HCT116 (cell line): ENCODE data around the gene RAET1E. TPM values are rescaled to one million over a fixed set of nuclear protein-coding genes. Genes with fewer than 3 reads are reported as not detected.

Experiments
- ATAC-seq: fragments of 200-7000 bp; cut with Tn5 transposase; 2 replicates; pipeline ENCODE4 v1.9.1; 2020; ENCODE audit warnings: mild to moderate bottlenecking, moderate library complexity
- BruUV-seq: library from RNA; stranded (reverse); fragments of 400-500 nt; replicated peaks from 2 replicates; lab custom pipeline; 2021; lab: Mats Ljungman, UMichigan
- CTCF ChIA-PET: fragments of 300-600 bp; sonication (Branson Sonifier 250); formaldehyde crosslinking; loops from one replicate; lab custom pipeline; 2021; ENCODE audit warnings: antibody characterized with exemption; lab: Charles Lee
- POLR2A ChIA-PET: fragments of 300-600, 350-600 bp; sonication (Branson Sonifier 250); formaldehyde crosslinking; loops from one replicate; lab custom pipeline; 2021; ENCODE audit warnings: antibody characterized with exemption; lab: Charles Lee
- RAD21 ChIA-PET, 2 experiments: fragments of 300-600 bp; sonication (Branson Sonifier 250); formaldehyde crosslinking; loops; one replicate each; lab custom pipeline; 2023; ENCODE audit warnings: low total read pairs in 2 of 2; ENCODE audit not compliant: uncharacterized antibody in 2 of 2, unreplicated experiment in 2 of 2, low non-redundant PET in 1 of 2; lab: Charles Lee
- DNase-seq: peaks from one replicate; pipeline ENCODE4 v3.0.0-alpha.2; 2010; ENCODE audit warnings: low read depth, low spot score
- H2AFZ ChIP-seq: fragments of 200-600 bp; shearing (Covaris generic), sonication (generic); 2 replicates; pipeline ENCODE4 v1.6.1; 2017; ENCODE audit warnings: low read depth, mixed run types, mixed read lengths, antibody characterized with exemption, low read length; ENCODE audit not compliant: poor library complexity, severe bottlenecking
- H3K27ac ChIP-seq: 2 replicates; pipeline ENCODE4 v1.5.1; 2012; ENCODE audit warnings: low read depth, low read length
- H3K27me3 ChIP-seq: fragments of 200-600 bp; sonication (generic); 2 replicates; pipeline ENCODE4 v1.6.1; 2016; ENCODE audit warnings: mixed run types, low read length, mixed read lengths; ENCODE audit not compliant: insufficient read depth
- H3K36me3 ChIP-seq, 2 experiments: fragments of 200-500 bp in 1 of 2; fragments of 200-600 bp in 1 of 2; sonication (Bioruptor generic) in 1 of 2; sonication (generic) in 1 of 2; 2 replicates each; pipeline versions ENCODE4 v1.5.1 to v1.6.1; 2014 to 2016; ENCODE audit warnings: low read length in 2 of 2, inconsistent platforms in 1 of 2, mixed read lengths in 1 of 2, mixed run types in 1 of 2; ENCODE audit not compliant: insufficient read depth in 2 of 2, control insufficient read depth in 1 of 2
- H3K4me1 ChIP-seq, 2 experiments: fragments of 200-600 bp in 1 of 2; sonication (generic) in 1 of 2; 2 replicates each; pipeline versions ENCODE4 v1.5.1 to v1.6.1; 2012 to 2017; ENCODE audit warnings: low read length in 2 of 2, inconsistent platforms in 1 of 2, mild to moderate bottlenecking in 1 of 2, mixed read lengths in 1 of 2, mixed run types in 1 of 2, moderate library complexity in 1 of 2; ENCODE audit not compliant: insufficient read depth in 2 of 2, control insufficient read depth in 1 of 2
- H3K4me2 ChIP-seq: fragments of 200-600 bp; sonication (generic); 2 replicates; pipeline ENCODE4 v1.6.1; 2017; ENCODE audit warnings: mixed run types, low read length, mixed read lengths
- H3K4me3 ChIP-seq, 2 experiments: fragments of 200-600 bp in 1 of 2; sonication (generic) in 1 of 2; replicated peaks in 1 of 2; 2 replicates each; pipeline ENCODE4 v1.5.1; 2011 to 2016; ENCODE audit warnings: low read length in 2 of 2, control low read depth in 1 of 2, low read depth in 1 of 2, mild to moderate bottlenecking in 1 of 2, mixed read lengths in 1 of 2, mixed run types in 1 of 2
- H3K79me2 ChIP-seq: fragments of 200-600 bp; sonication (generic); 2 replicates; pipeline ENCODE4 v1.6.1; 2017; ENCODE audit warnings: mild to moderate bottlenecking, mixed run types, low read length, moderate library complexity, mixed read lengths; ENCODE audit not compliant: insufficient read depth
- H3K9ac ChIP-seq: fragments of 200-600 bp; sonication (generic); 2 replicates; pipeline ENCODE4 v1.6.1; 2016; ENCODE audit warnings: low read length, mixed read lengths
- H3K9me2 ChIP-seq: fragments of 200-600 bp; sonication (generic), shearing (Covaris generic); 2 replicates; pipeline ENCODE4 v1.6.1; 2017; ENCODE audit warnings: mixed run types, mild to moderate bottlenecking, moderate library complexity; ENCODE audit not compliant: insufficient read depth
- H3K9me3 ChIP-seq, 2 experiments: fragments of 200-500 bp in 1 of 2; fragments of 200-600 bp in 1 of 2; sonication (Bioruptor generic) in 1 of 2; sonication (generic) in 1 of 2; 2 replicates each; pipeline ENCODE4 v1.6.1; 2014 to 2017; ENCODE audit warnings: low read length in 2 of 2, mixed read lengths in 2 of 2, inconsistent platforms in 1 of 2, low read depth in 1 of 2, mild to moderate bottlenecking in 1 of 2, mixed run types in 1 of 2, moderate library complexity in 1 of 2; ENCODE audit not compliant: control insufficient read depth in 1 of 2, insufficient read depth in 1 of 2
- H4K20me1 ChIP-seq: fragments of 200-600 bp; sonication (generic), shearing (Covaris generic); 2 replicates; pipeline ENCODE4 v1.6.1; 2017; ENCODE audit warnings: mixed run types, mild to moderate bottlenecking, moderate library complexity; ENCODE audit not compliant: insufficient read depth
- EZH2 ChIP-seq: fragments of 200-600 bp; sonication (generic); IDR thresholded peaks from 2 replicates; pipeline ENCODE4 v1.6.1; 2017; ENCODE audit warnings: antibody characterized with exemption, mixed run types
- EZH2phosphoT487 ChIP-seq: fragments of 200-600 bp; IDR thresholded peaks from 2 replicates; pipeline ENCODE4 v1.6.1; 2018; ENCODE audit warnings: antibody characterized with exemption, borderline replicate concordance
- JUND ChIP-seq: IDR thresholded peaks from 2 replicates; pipeline ENCODE4 v1.6.1; 2012
- MAX ChIP-seq: IDR thresholded peaks from 2 replicates; pipeline ENCODE4 v1.6.1; 2012
- POLR2AphosphoS5 ChIP-seq: IDR thresholded peaks from 2 replicates; pipeline ENCODE4 v1.6.1; 2011; ENCODE audit warnings: mild to moderate bottlenecking, low read depth, low read length, moderate library complexity
- RAD21 ChIP-seq: IDR thresholded peaks from 2 replicates; pipeline ENCODE4 v1.6.1; 2012; ENCODE audit warnings: low read depth, mild to moderate bottlenecking
- SIN3A ChIP-seq: IDR thresholded peaks from 2 replicates; pipeline ENCODE4 v1.6.1; 2012; ENCODE audit warnings: low read depth
- SP1 ChIP-seq: IDR thresholded peaks from 2 replicates; pipeline ENCODE4 v1.6.1; 2012; ENCODE audit warnings: low read depth
- TCF7L2 ChIP-seq: IDR thresholded peaks from 2 replicates; pipeline ENCODE4 v1.7.0; 2011; ENCODE audit warnings: borderline replicate concordance, inconsistent platforms; ENCODE audit not compliant: insufficient read depth, insufficient read length; ENCODE audit errors: extremely low read depth
- YY1 ChIP-seq: IDR thresholded peaks from 2 replicates; pipeline ENCODE4 v1.6.1; 2011; ENCODE audit warnings: low read length, low read depth, moderate library complexity, mild to moderate bottlenecking; ENCODE audit not compliant: insufficient replicate concordance; ENCODE audit errors: extremely low read depth
- ZFX ChIP-seq: fragments of 450-650 bp; IDR thresholded peaks from 2 replicates; pipeline ENCODE4 v1.6.1; 2017
- intact Hi-C: fragments of 100-400 bp; cut with micrococcal nuclease; formaldehyde crosslinking; loops from 2 replicates; pipeline ENCODE4 v1.10.0; 2022
- total RNA-seq: library from RNA; stranded (reverse); gene quantifications from one replicate; pipeline ENCODE4 v1.2.1, GENCODE V29; 2021; ENCODE audit not compliant: unreplicated experiment

RAET1E gene
- total RNA-seq, 1 experiment from 2014 or later, result 3.9 TPM

- no peaks in the 10 kb centered on the region for H3K9me3 ChIP-seq
- peaks cover 12% of the 10 kb centered on the region; the same call in 1 of the 2 replicates for H3K79me2 ChIP-seq
- no peak for DNase-seq
- no peaks in the 10 kb centered on the region for H3K27me3 ChIP-seq
- no peak for TF ChIP-seq SIN3A
- TF ChIP-seq EZH2phosphoT487, result no peak
- no peak for TF ChIP-seq EZH2
- no peak for TF ChIP-seq RAD21
- no peak for TF ChIP-seq YY1
- no peak for TF ChIP-seq POLR2AphosphoS5
- ChIA-PET POLR2A (no interaction called here), CTCF (interaction anchor here (0.7 kb wide), 1 partner anchor 16 kb away, joined by 3 read pairs; no protein-coding TSS in a partner anchor), RAD21 (no interaction called here)
- intact Hi-C loops, result no loop called here
- H3K27ac ChIP-seq, result no peak overlapping the region; the same call in 1 of the 2 replicates
- H3K36me3 ChIP-seq, result no peaks in the 10 kb centered on the region
- H3K4me1 ChIP-seq, result peaks cover 38 to 46% of the 10 kb centered on the region in 2 experiments
- BruUV-seq, result no TSS peak
- H2AFZ ChIP-seq, result no peak overlapping the region
- H3K9me2 ChIP-seq, result no peaks in the 10 kb centered on the region
- no peak overlapping the region for H3K4me3 ChIP-seq
- H4K20me1 ChIP-seq, result no peaks in the 10 kb centered on the region
- H3K9ac ChIP-seq, result peak overlapping the region; percentile 38
- H3K4me2 ChIP-seq, result peak overlapping the region; percentile 74
- ATAC-seq, result no peak
Measured at GRCh38 chr6:149856256-149856994, 41.5 kb downstream of the RAET1E start.

- H3K27me3 ChIP-seq, result no peaks in the 10 kb centered on the region
- H3K9me3 ChIP-seq, result no peaks in the 10 kb centered on the region
- no TSS peak for BruUV-seq
- peak overlapping the region; percentile 68; the same call in 1 of the 2 replicates for H3K27ac ChIP-seq
- no peaks in the 10 kb centered on the region for H3K9me2 ChIP-seq
- H2AFZ ChIP-seq, result no peak overlapping the region
- DNase-seq (no peak), ATAC-seq (no peak)
- peaks cover 38 to 43% of the 10 kb centered on the region in 2 experiments for H3K4me1 ChIP-seq
- peak overlapping the region in 1 of 2 experiments; percentile 40; a peak in 2 of 4 replicates for H3K4me3 ChIP-seq
- ChIA-PET POLR2A (no interaction called here), RAD21 (no interaction called here), CTCF (no interaction called here)
- peak overlapping the region; percentile 74 for H3K4me2 ChIP-seq
- H3K79me2 ChIP-seq, result peaks cover 7% of the 10 kb centered on the region; the same call in 1 of the 2 replicates
- peak overlapping the region; percentile 38 for H3K9ac ChIP-seq
- intact Hi-C loops, result no loop called here
- TF ChIP-seq TCF7L2, result no peak
- TF ChIP-seq EZH2phosphoT487, result no peak
- TF ChIP-seq JUND, result no peak
- TF ChIP-seq ZFX, result no peak
- no peak for TF ChIP-seq SP1
- TF ChIP-seq MAX, result no peak
- H3K36me3 ChIP-seq, result no peaks in the 10 kb centered on the region
- no peaks in the 10 kb centered on the region for H4K20me1 ChIP-seq
Measured at GRCh38 chr6:149855741-149856140, 42.2 kb downstream of the RAET1E start.
